HFF-Myc (cell line): ENCODE measurements around the gene PVR.

Experiments used
- DNase-seq: peaks from one replicate; pipeline ENCODE4 v3.0.0-alpha.2; 2011; ENCODE audit warnings: low read depth; ENCODE audit errors: extremely low read depth
- H3K4me3 ChIP-seq: replicated peaks from 2 replicates; pipeline ENCODE4 v1.5.1; 2011; ENCODE audit warnings: low read depth, mild to moderate bottlenecking, control low read depth, low read length
- TF ChIP-seq, protein P1 (sequence below): IDR thresholded peaks from 2 replicates; pipeline ENCODE4 v1.5.1; 2012; ENCODE audit warnings: mild to moderate bottlenecking, low read depth, low read length, control low read depth; ENCODE audit errors: missing control alignments

Gene PVR

DNA sequence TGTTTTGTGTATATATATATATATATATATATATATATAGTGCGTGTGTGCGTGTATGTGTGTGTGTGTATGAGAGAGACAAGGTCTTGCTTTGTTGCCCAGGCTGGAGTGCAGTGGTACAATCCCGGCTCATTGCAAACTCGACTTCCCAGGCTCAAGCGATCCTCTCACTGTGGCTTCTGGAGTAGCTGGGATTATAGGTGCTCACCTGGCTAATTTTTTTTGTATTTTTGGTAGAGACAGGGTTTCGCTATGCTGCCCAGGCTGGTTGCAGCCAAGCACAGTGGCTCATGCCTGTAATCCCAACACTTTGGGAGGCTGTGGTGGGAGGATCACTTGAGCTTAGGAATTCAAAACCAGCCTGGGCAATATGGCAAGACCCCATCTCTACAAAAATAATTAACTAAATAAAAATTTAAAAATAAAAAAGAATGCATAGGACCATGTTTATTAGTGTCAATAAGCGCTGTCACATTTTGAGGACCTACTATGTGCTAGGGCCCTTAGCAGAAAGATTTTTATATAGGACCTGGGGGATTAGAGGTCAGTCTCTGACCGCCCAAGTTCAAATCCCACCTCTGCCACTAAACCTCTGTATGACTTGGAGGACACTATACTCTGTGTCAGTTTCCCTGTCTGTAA lies 1.8 kb downstream of the PVR start:
- TF ChIP-seq, protein P1, sequence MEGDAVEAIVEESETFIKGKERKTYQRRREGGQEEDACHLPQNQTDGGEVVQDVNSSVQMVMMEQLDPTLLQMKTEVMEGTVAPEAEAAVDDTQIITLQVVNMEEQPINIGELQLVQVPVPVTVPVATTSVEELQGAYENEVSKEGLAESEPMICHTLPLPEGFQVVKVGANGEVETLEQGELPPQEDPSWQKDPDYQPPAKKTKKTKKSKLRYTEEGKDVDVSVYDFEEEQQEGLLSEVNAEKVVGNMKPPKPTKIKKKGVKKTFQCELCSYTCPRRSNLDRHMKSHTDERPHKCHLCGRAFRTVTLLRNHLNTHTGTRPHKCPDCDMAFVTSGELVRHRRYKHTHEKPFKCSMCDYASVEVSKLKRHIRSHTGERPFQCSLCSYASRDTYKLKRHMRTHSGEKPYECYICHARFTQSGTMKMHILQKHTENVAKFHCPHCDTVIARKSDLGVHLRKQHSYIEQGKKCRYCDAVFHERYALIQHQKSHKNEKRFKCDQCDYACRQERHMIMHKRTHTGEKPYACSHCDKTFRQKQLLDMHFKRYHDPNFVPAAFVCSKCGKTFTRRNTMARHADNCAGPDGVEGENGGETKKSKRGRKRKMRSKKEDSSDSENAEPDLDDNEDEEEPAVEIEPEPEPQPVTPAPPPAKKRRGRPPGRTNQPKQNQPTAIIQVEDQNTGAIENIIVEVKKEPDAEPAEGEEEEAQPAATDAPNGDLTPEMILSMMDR: no peak
- no peak for DNase-seq
- H3K4me3 ChIP-seq: peak overlapping the region; percentile 8; the same call in 1 of the 2 replicates

DNA sequence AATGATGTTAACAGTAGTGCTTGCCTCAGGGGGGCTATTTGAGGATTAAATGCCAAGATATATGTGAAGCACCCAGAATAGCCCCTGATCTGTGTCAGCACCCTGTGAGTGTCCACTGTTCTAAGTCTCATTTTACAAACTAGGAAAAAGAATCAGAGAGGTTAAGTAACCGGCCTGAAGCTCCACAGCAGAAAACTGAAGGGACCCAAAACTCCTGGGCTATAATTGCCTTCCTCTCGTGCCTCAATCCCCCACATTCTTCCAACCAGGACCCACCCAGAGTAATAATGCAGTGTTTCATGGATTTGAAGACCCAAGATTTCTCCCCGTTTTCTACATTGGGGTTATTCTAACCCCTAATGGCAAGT lies 2.3 kb downstream of the PVR start:
- peak overlapping the region; percentile 8; the same call in 1 of the 2 replicates for H3K4me3 ChIP-seq
- TF ChIP-seq, protein P1: no peak
- no peak for DNase-seq

DNA sequence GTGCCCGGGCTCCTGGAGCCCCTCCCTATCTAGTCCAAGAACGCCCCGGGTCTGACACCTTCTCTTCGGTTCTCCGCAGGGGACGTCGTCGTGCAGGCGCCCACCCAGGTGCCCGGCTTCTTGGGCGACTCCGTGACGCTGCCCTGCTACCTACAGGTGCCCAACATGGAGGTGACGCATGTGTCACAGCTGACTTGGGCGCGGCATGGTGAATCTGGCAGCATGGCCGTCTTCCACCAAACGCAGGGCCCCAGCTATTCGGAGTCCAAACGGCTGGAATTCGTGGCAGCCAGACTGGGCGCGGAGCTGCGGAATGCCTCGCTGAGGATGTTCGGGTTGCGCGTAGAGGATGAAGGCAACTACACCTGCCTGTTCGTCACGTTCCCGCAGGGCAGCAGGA lies 3.4 kb downstream of the PVR start:
- TF ChIP-seq, protein P1: no peak
- DNase-seq: no peak
- H3K4me3 ChIP-seq: no peak overlapping the region

- H3K4me3 ChIP-seq: no peak overlapping the region
- no peak for DNase-seq
- TF ChIP-seq, protein P1: no peak
These were observed 5.0 kb downstream of the PVR start for GRCh38 chr19:44648631-44649251.

DNA sequence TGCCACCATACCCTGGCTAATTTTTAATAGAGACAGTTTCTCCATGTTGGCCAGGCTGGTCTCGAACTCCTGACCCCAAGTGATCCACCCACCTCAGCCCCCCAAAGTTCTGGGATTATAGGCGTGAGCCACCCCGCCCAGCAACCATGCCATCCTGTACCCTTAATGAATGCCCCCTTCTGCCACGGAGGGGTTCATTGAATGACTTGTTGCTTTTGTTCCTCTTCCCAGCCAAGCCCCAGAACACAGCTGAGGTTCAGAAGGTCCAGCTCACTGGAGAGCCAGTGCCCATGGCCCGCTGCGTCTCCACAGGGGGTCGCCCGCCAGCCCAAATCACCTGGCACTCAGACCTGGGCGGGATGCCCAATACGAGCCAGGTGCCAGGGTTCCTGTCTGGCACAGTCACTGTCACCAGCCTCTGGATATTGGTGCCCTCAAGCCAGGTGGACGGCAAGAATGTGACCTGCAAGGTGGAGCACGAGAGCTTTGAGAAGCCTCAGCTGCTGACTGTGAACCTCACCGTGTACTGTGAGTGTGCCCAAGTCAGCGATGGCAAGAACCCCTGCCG lies 6.0 kb downstream of the PVR start:
- H3K4me3 ChIP-seq: no peak overlapping the region
- DNase-seq: no peak
- TF ChIP-seq, protein P1: no peak

DNA sequence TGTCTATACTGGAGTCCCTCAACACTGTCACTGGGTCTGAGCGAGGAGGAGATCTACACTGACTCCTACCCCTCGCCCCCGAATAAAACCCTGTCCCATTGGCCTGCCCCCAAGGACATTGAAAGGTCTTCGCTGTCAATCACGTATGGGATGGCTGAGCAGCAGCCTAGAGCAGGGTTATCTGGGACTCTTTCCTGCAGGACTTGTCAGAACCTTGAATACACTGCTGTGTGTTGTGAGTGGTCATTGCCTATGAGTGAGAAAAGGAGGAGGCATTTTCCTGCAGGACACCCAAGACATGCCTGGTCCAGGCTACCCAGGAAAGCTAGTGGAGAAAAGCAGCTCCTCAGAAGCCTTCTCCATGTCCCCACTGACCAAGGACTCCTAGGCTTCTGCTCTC lies 9.6 kb downstream of the PVR start:
- TF ChIP-seq, protein P1: no peak
- no peak overlapping the region for H3K4me3 ChIP-seq
- DNase-seq: no peak
